ENCODE measurements around the gene TBC1D5.
"Not testable (repeated sequence)": the region's sequence is repeated elsewhere in the genome, so short reads cannot be mapped to it uniquely, and the experiment has no call there.

TBC1D5 gene

GRCh38 chr3:17394541-17395155 is 347.8 kb downstream of the TBC1D5 start:
- no peak for DNase-seq

- DNase-seq: not testable (repeated sequence)
Observed at GRCh38 chr3:17392516-17392915, 349.9 kb downstream of the TBC1D5 start.

- DNase-seq: no peak
Observed at GRCh38 chr3:17390785-17391184, 351.6 kb downstream of the TBC1D5 start.

- no peak for DNase-seq
Observed at GRCh38 chr3:17387108-17387507, 355.3 kb downstream of the TBC1D5 start.

GRCh38 chr3:17386432-17386831 is 356.0 kb downstream of the TBC1D5 start:
- no peak for DNase-seq

GRCh38 chr3:17384567-17385296 is 357.7 kb downstream of the TBC1D5 start:
- no peak for DNase-seq

- no peak for DNase-seq
Observed at GRCh38 chr3:17373304-17373703, 369.1 kb downstream of the TBC1D5 start.

- DNase-seq: no peak
Observed at GRCh38 chr3:17372362-17373210, 369.8 kb downstream of the TBC1D5 start.

GRCh38 chr3:17369973-17370372 is 372.5 kb downstream of the TBC1D5 start:
- no peak for DNase-seq

- no peak for DNase-seq
Observed at GRCh38 chr3:17367171-17367570, 375.3 kb downstream of the TBC1D5 start.

- DNase-seq: no peak
Observed at GRCh38 chr3:17360991-17361390, 381.4 kb downstream of the TBC1D5 start.

- no peak for DNase-seq
Observed at GRCh38 chr3:17359911-17360310, 382.5 kb downstream of the TBC1D5 start.

- DNase-seq: no peak
Observed at GRCh38 chr3:17357035-17357710, 385.3 kb downstream of the TBC1D5 start.

- DNase-seq: no peak
Observed at GRCh38 chr3:17356585-17356984, 385.8 kb downstream of the TBC1D5 start.

GRCh38 chr3:17355591-17355990 is 386.8 kb downstream of the TBC1D5 start:
- no peak for DNase-seq

GRCh38 chr3:17354341-17354740 is 388.1 kb downstream of the TBC1D5 start:
- DNase-seq: no peak

- DNase-seq: no peak
Observed at GRCh38 chr3:17352620-17353019, 389.8 kb downstream of the TBC1D5 start.

GRCh38 chr3:17351193-17351592 is 391.2 kb downstream of the TBC1D5 start:
- not testable (repeated sequence) for DNase-seq

- DNase-seq: no peak
Observed at GRCh38 chr3:17349093-17349492, 393.3 kb downstream of the TBC1D5 start.

GRCh38 chr3:17342119-17342518 is 400.3 kb downstream of the TBC1D5 start:
- no peak for DNase-seq

- no peak for DNase-seq
Observed at GRCh38 chr3:17340693-17341092, 401.7 kb downstream of the TBC1D5 start.

GRCh38 chr3:17340261-17340660 is 402.2 kb downstream of the TBC1D5 start:
- DNase-seq: no peak

- DNase-seq: no peak
Observed at GRCh38 chr3:17339132-17339575, 403.3 kb downstream of the TBC1D5 start.
